NCI-H526 treated with DMSO at 0.1 percent for 48 hours (cell line): ENCODE results near the gene CPED1.
"Not testable (repeated sequence)": the region's sequence is repeated elsewhere in the genome, so short reads cannot be mapped to it uniquely, and the experiment has no call there.

ENCODE experiments used
- DNase-seq: peaks from one replicate; lab custom pipeline; 2025; lab: John Stamatoyannopoulos, UW

CPED1 gene

GRCh38 chr7:121286186-121286585, 297.7 kb downstream of the CPED1 start:
- no peak for DNase-seq

GRCh38 chr7:121286742-121287734, 298.5 kb downstream of the CPED1 start:
- DNase-seq: no peak

- no peak for DNase-seq
Observed at GRCh38 chr7:121288894-121289293, 300.4 kb downstream of the CPED1 start.

GRCh38 chr7:121289930-121290329, 301.4 kb downstream of the CPED1 start:
- DNase-seq: not testable (repeated sequence)

GRCh38 chr7:121294448-121294992, 306.0 kb downstream of the CPED1 start:
- no peak for DNase-seq

- DNase-seq: no peak
Observed at GRCh38 chr7:121297843-121298242, 309.3 kb downstream of the CPED1 start.

- no peak for DNase-seq
Observed at GRCh38 chr7:121298831-121299239, 310.3 kb downstream of the CPED1 start.

GRCh38 chr7:121300685-121301420, 312.3 kb downstream of the CPED1 start:
- peak; percentile 38 for DNase-seq

GRCh38 chr7:121301446-121302213, 313.1 kb downstream of the CPED1 start:
- DNase-seq: no peak

- no peak for DNase-seq
Observed at GRCh38 chr7:121302214-121302745, 313.8 kb downstream of the CPED1 start.

- no peak for DNase-seq
Observed at GRCh38 chr7:121303422-121304101, 315.1 kb downstream of the CPED1 start.

GRCh38 chr7:121304102-121304658, 315.7 kb downstream of the CPED1 start:
- DNase-seq: peak; percentile 74

- DNase-seq: no peak
Observed at GRCh38 chr7:121305109-121305508, 316.6 kb downstream of the CPED1 start.

- DNase-seq: no peak
Observed at GRCh38 chr7:121306565-121306964, 318.1 kb downstream of the CPED1 start.

- no peak for DNase-seq
Observed at GRCh38 chr7:121307021-121307574, 318.6 kb downstream of the CPED1 start.

GRCh38 chr7:121313220-121313792, 324.8 kb downstream of the CPED1 start:
- DNase-seq: no peak

GRCh38 chr7:121313793-121314676, 325.5 kb downstream of the CPED1 start:
- DNase-seq: peak; percentile 81

GRCh38 chr7:121315170-121315569, 326.7 kb downstream of the CPED1 start:
- DNase-seq: not testable (repeated sequence)

- no peak for DNase-seq
Observed at GRCh38 chr7:121322460-121322859, 333.9 kb downstream of the CPED1 start.
